CD4-positive, alpha-beta T cell (primary cell): ENCODE results near the gene HMG20B. TPM values are rescaled to one million over a fixed set of nuclear protein-coding genes. Genes with fewer than 3 reads are reported as not detected.

Experiments used
- ATAC-seq: fragments of 200-7000 bp; cut with Tn5 transposase; one replicate; pipeline ENCODE4 v1.10.0; 2022; ENCODE audit warnings: mild to moderate bottlenecking; ENCODE audit not compliant: poor library complexity
- CTCF ChIA-PET: fragments of 350-600 bp; sonication (Branson Sonifier 250); formaldehyde crosslinking; loops from one replicate; lab custom pipeline; 2021; ENCODE audit warnings: antibody characterized with exemption, inconsistent platforms; lab: Charles Lee
- POLR2A ChIA-PET: fragments of 350-600 bp; sonication (Branson Sonifier 250); formaldehyde crosslinking; loops from one replicate; lab custom pipeline; 2021; ENCODE audit warnings: antibody characterized with exemption, inconsistent platforms; lab: Charles Lee
- DNase-seq, 14 experiments: peaks; one replicate each; pipeline ENCODE4 v3.0.0-alpha.2; 2013 to 2020; ENCODE audit warnings: mixed read lengths in 2 of 14
- H3K27ac ChIP-seq, 2 donors: one replicate each; pipeline versions ENCODE4 v1.5.1 to v1.7.0; 2013; ENCODE audit warnings: low read length in 2 of 2, low read depth in 1 of 2, mild to moderate bottlenecking in 1 of 2
- H3K27me3 ChIP-seq, 2 experiments: 1 replicate in 1 of 2; 2 replicates in 1 of 2; pipeline versions ENCODE4 v1.6.1 to v1.7.0; 2013; ENCODE audit warnings: low read length in 2 of 2, control low read depth in 1 of 2, mild to moderate bottlenecking in 1 of 2, moderate library complexity in 1 of 2; ENCODE audit not compliant: insufficient read depth in 2 of 2, control insufficient read depth in 1 of 2
- H3K36me3 ChIP-seq: one replicate; pipeline ENCODE4 v1.6.1; 2013; ENCODE audit warnings: low read length, control low read depth; ENCODE audit not compliant: insufficient read depth
- H3K4me1 ChIP-seq: one replicate; pipeline ENCODE4 v1.6.1; 2013; ENCODE audit warnings: low read length, control low read depth; ENCODE audit not compliant: insufficient read depth
- H3K4me3 ChIP-seq: one replicate; pipeline ENCODE4 v1.5.1; 2013; ENCODE audit warnings: mild to moderate bottlenecking, low read length, moderate library complexity
- H3K9me3 ChIP-seq, 2 experiments: 1 replicate in 1 of 2; 2 replicates in 1 of 2; pipeline versions ENCODE4 v1.6.1 to v1.7.0; 2013; ENCODE audit warnings: low read length in 2 of 2, mild to moderate bottlenecking in 2 of 2, control low read depth in 1 of 2, moderate library complexity in 1 of 2; ENCODE audit not compliant: control insufficient read depth in 1 of 2, insufficient read depth in 1 of 2
- H3K27ac Mint-ChIP-seq: one replicate; pipeline ENCODE4 v1.8.0; 2020; ENCODE audit warnings: mixed read lengths
- H3K27me3 Mint-ChIP-seq: one replicate; pipeline ENCODE4 v1.8.0; 2021; ENCODE audit warnings: mixed read lengths
- H3K36me3 Mint-ChIP-seq: one replicate; pipeline ENCODE4 v1.8.0; 2021; ENCODE audit warnings: low read depth, mixed read lengths
- H3K4me1 Mint-ChIP-seq: one replicate; pipeline ENCODE4 v1.8.0; 2021; ENCODE audit warnings: low read depth, mixed read lengths
- H3K4me3 Mint-ChIP-seq: one replicate; pipeline ENCODE4 v1.8.0; 2020; ENCODE audit warnings: mild to moderate bottlenecking, mixed read lengths
- H3K9me3 Mint-ChIP-seq: one replicate; pipeline ENCODE4 v1.8.0; 2020; ENCODE audit warnings: mixed read lengths
- CTCF ChIP-seq: fragments of 200-600 bp; IDR thresholded peaks from one replicate; pipeline ENCODE4 v1.8.0; 2022; ENCODE audit warnings: antibody characterized with exemption, mild to moderate bottlenecking
- intact Hi-C, 2 experiments: fragments of 100-400 bp; cut with DNase I in 1 of 2; cut with micrococcal nuclease in 1 of 2; formaldehyde crosslinking; loops; one replicate each; pipeline versions ENCODE4 v1.15.1 to v1.9.0; 2023 to 2025; cut with DNase I, micrococcal nuclease
- total RNA-seq, 174 experiments: library from RNA in 2 of 174; stranded (reverse) in 2 of 174; gene quantifications; one replicate each; pipeline ENCODE4 v1.2.3 and lab custom pipeline; 2021 to 2026

The HMG20B gene
- total RNA-seq, 2 experiments from 2014 or later = 34.3 to 36.6 TPM

DNA sequence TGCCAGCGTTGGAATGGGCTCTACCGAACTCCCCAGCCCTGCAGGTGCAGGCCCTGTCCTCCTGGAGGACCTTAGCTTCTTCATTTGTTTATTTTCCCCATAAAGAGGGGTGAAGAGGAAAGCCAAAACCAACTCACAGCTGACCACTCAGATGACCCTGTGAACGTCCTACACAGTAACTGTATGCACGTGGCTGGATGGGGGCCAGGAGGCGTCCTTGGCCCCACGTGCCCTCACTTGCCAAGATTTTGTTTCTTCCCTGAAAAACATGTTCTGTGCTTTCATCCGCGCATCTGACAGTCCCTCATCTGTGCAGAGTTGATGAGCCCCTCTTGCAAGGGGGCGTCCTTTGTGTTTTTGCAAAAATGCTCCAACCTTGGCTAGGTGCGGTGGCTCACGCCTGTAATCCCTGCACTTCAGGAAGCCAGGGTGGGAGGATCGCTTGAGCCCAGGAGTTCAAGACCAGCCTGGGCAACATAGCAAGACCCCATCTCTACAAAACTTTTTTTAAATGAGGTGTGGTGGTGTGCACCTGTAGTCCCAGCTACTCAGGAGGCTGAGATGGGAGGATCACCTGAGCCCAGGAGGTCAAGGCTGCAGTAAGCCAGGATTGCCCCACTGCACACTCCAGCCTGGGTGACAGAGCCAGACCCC is 39.1 kb upstream of the HMG20B start:
- Histone ChIP-seq H3K4me3 (no peak overlapping the region), H3K27me3 (no peaks in the 10 kb centered on the region), H3K9me3 (no peaks in the 10 kb centered on the region), H3K4me1 (no peaks in the 10 kb centered on the region), H3K27ac (no peak overlapping the region), H3K36me3 (peaks cover 52% of the 10 kb centered on the region)
- peaks cover 47% of the 10 kb centered on the region for H3K36me3 Mint-ChIP-seq
- no peak for TF ChIP-seq CTCF
- DNase-seq = no peak
- no peaks in the 10 kb centered on the region for H3K4me1 Mint-ChIP-seq
- ChIA-PET CTCF (no interaction called here), POLR2A (no interaction called here)
- intact Hi-C loops = no loop called here
- no peak for ATAC-seq
- no peak overlapping the region for H3K4me3 Mint-ChIP-seq
- H3K27me3 Mint-ChIP-seq = no peaks in the 10 kb centered on the region
- no peak overlapping the region for H3K27ac Mint-ChIP-seq
- H3K9me3 Mint-ChIP-seq = no peaks in the 10 kb centered on the region

GRCh38 chr19:3534375-3535234 is 38.1 kb upstream of the HMG20B start:
- ATAC-seq (no peak), DNase-seq (peak in 1 of 14 experiments; percentile 4)
- no peak for TF ChIP-seq CTCF
- POLR2A ChIA-PET = no interaction called here
- Mint-ChIP-seq H3K27ac (peak overlapping the region; percentile 24), H3K4me3 (no peak overlapping the region), H3K9me3 (no peaks in the 10 kb centered on the region), H3K4me1 (no peaks in the 10 kb centered on the region), H3K36me3 (peaks cover 52% of the 10 kb centered on the region), H3K27me3 (no peaks in the 10 kb centered on the region)
- H3K27me3 ChIP-seq = no peaks in the 10 kb centered on the region
- peaks cover 0 to 8% of the 10 kb centered on the region in 2 experiments for H3K9me3 ChIP-seq
- no peak overlapping the region for H3K27ac ChIP-seq
- H3K4me1 ChIP-seq = no peaks in the 10 kb centered on the region
- CTCF ChIA-PET = no interaction called here
- H3K4me3 ChIP-seq = no peak overlapping the region
- intact Hi-C loops = no loop called here
- H3K36me3 ChIP-seq = peaks cover 55% of the 10 kb centered on the region

- Histone ChIP-seq H3K4me1 (no peaks in the 10 kb centered on the region), H3K27ac (no peak overlapping the region), H3K4me3 (no peak overlapping the region), H3K27me3 (no peaks in the 10 kb centered on the region), H3K36me3 (peaks cover 55% of the 10 kb centered on the region), H3K9me3 (peaks cover 0 to 10% of the 10 kb centered on the region in 2 experiments)
- Mint-ChIP-seq H3K4me1 (no peaks in the 10 kb centered on the region), H3K27me3 (no peaks in the 10 kb centered on the region), H3K27ac (no peak overlapping the region), H3K4me3 (no peak overlapping the region), H3K9me3 (no peaks in the 10 kb centered on the region), H3K36me3 (peaks cover 56% of the 10 kb centered on the region)
- TF ChIP-seq CTCF = no peak
- ATAC-seq (no peak), DNase-seq (peak in 1 of 14 experiments; percentile 6)
- intact Hi-C loops = no loop called here
- ChIA-PET CTCF (no interaction called here), POLR2A (no interaction called here)
Measured at GRCh38 chr19:3535235-3535535, 37.6 kb upstream of the HMG20B start.
